IMR-90 (cell line): ENCODE measurements around the gene PKP4. TPM values are rescaled to one million over a fixed set of nuclear protein-coding genes. Genes with fewer than 3 reads are reported as not detected.
"Not testable (repeated sequence)": the region's sequence is repeated elsewhere in the genome, so short reads cannot be mapped to it uniquely, and the experiment has no call there.

Experiments used
- ATAC-seq: fragments of 200-7000 bp; cut with Tn5 transposase; 2 replicates; pipeline ENCODE4 v1.9.1; 2020; ENCODE audit warnings: low read depth, mild to moderate bottlenecking, moderate library complexity
- BruUV-seq: library from RNA; stranded (reverse); fragments of 400-500 nt; replicated peaks from 2 replicates; lab custom pipeline; 2021; lab: Mats Ljungman, UMichigan
- CTCF ChIA-PET: fragments of 300-600 bp; formaldehyde crosslinking; extraction: SDS; loops from one replicate; lab custom pipeline; 2021; ENCODE audit warnings: antibody characterized with exemption; lab: Yijun Ruan, JAX
- POLR2A ChIA-PET: fragments of 300-600 bp; sonication (Branson Sonifier 250); formaldehyde crosslinking; loops from one replicate; lab custom pipeline; 2022; ENCODE audit warnings: antibody characterized with exemption; ENCODE audit not compliant: unreplicated experiment; lab: Charles Lee
- DNase-seq: peaks from one replicate; pipeline ENCODE4 v3.0.0; 2013
- H2AFZ ChIP-seq: replicated peaks from 2 replicates; pipeline ENCODE3; 2013; ENCODE audit warnings: low read length, mild to moderate bottlenecking; ENCODE audit not compliant: poor library complexity
- H2AK5ac ChIP-seq: 2 replicates; pipeline ENCODE4 v1.6.1; 2013; ENCODE audit warnings: low read depth, low read length, inconsistent platforms
- H2AK9ac ChIP-seq: replicated peaks from 2 replicates; pipeline ENCODE3; 2013; ENCODE audit warnings: mild to moderate bottlenecking, low read depth, low read length, moderate library complexity; ENCODE audit not compliant: poor library complexity
- H2BK120ac ChIP-seq: 2 replicates; pipeline ENCODE4 v1.6.1; 2013; ENCODE audit warnings: low read depth, low read length, inconsistent platforms
- H2BK15ac ChIP-seq: 3 replicates; pipeline ENCODE4 v1.6.1; 2013; ENCODE audit warnings: low read depth, low read length, inconsistent platforms
- H2BK20ac ChIP-seq: 2 replicates; pipeline ENCODE4 v1.6.1; 2013; ENCODE audit warnings: low read depth, mild to moderate bottlenecking, inconsistent platforms, low read length, moderate library complexity
- H2BK5ac ChIP-seq: 2 replicates; pipeline ENCODE4 v1.6.1; 2013; ENCODE audit warnings: mild to moderate bottlenecking, low read depth, low read length, inconsistent platforms; ENCODE audit not compliant: poor library complexity, severe bottlenecking
- H3K14ac ChIP-seq: replicated peaks from 2 replicates; pipeline ENCODE4 v1.6.1; 2013; ENCODE audit warnings: low read depth, low read length, inconsistent platforms
- H3K18ac ChIP-seq: 2 replicates; pipeline ENCODE4 v1.6.1; 2013; ENCODE audit warnings: low read depth, low read length, control low read depth
- H3K23ac ChIP-seq: 2 replicates; pipeline ENCODE4 v1.6.1; 2013; ENCODE audit warnings: low read depth, low read length, inconsistent platforms
- H3K27ac ChIP-seq: 2 replicates; pipeline ENCODE4 v1.5.1; 2013; ENCODE audit warnings: mild to moderate bottlenecking, control low read depth, low read length; ENCODE audit not compliant: insufficient read depth
- H3K27me3 ChIP-seq: 2 replicates; pipeline ENCODE4 v1.6.1; 2013; ENCODE audit warnings: low read length; ENCODE audit not compliant: control insufficient read depth, insufficient read depth
- H3K36me3 ChIP-seq: 2 replicates; pipeline ENCODE4 v1.6.1; 2013; ENCODE audit warnings: low read length, mixed read lengths; ENCODE audit not compliant: control insufficient read depth, insufficient read depth
- H3K4ac ChIP-seq: 2 replicates; pipeline ENCODE4 v1.6.1; 2013; ENCODE audit warnings: low read depth, low read length, inconsistent platforms
- H3K4me1 ChIP-seq: 2 replicates; pipeline ENCODE4 v1.6.1; 2013; ENCODE audit warnings: low read length, mixed read lengths; ENCODE audit not compliant: control insufficient read depth, insufficient read depth
- H3K4me2 ChIP-seq: 2 replicates; pipeline ENCODE4 v1.6.1; 2013; ENCODE audit warnings: low read depth, mild to moderate bottlenecking, control low read depth, low read length, moderate library complexity
- H3K4me3 ChIP-seq: 2 replicates; pipeline ENCODE4 v1.5.1; 2013; ENCODE audit warnings: low read depth, mild to moderate bottlenecking, control low read depth, low read length, moderate library complexity; ENCODE audit not compliant: insufficient read depth
- H3K56ac ChIP-seq: 2 replicates; pipeline ENCODE4 v1.6.1; 2013; ENCODE audit warnings: low read length, inconsistent platforms; ENCODE audit not compliant: insufficient read depth; ENCODE audit errors: extremely low read depth
- H3K79me1 ChIP-seq, 2 experiments: 2 replicates each; pipeline ENCODE4 v1.6.1; 2013; ENCODE audit warnings: low read length in 2 of 2, inconsistent platforms in 1 of 2, low read depth in 1 of 2
- H3K9ac ChIP-seq: 2 replicates; pipeline ENCODE4 v1.6.1; 2013; ENCODE audit warnings: low read depth, low read length, control low read depth
- H3K9me1 ChIP-seq: 2 replicates; pipeline ENCODE4 v1.6.1; 2013; ENCODE audit warnings: low read length, inconsistent platforms; ENCODE audit not compliant: insufficient read depth
- H3K9me3 ChIP-seq: 2 replicates; pipeline ENCODE4 v1.6.1; 2013; ENCODE audit warnings: low read length; ENCODE audit not compliant: control insufficient read depth, insufficient read depth
- H4K20me1 ChIP-seq: 2 replicates; pipeline ENCODE4 v1.6.1; 2013; ENCODE audit warnings: low read length, inconsistent platforms; ENCODE audit not compliant: insufficient read depth
- H4K5ac ChIP-seq: 2 replicates; pipeline ENCODE4 v1.6.1; 2013; ENCODE audit warnings: mild to moderate bottlenecking, low read depth, low read length, control low read depth
- H4K8ac ChIP-seq, 2 experiments: 2 replicates each; pipeline ENCODE4 v1.6.1; 2013; ENCODE audit warnings: low read depth in 2 of 2, low read length in 2 of 2, control low read depth in 1 of 2, inconsistent platforms in 1 of 2
- H4K91ac ChIP-seq: 2 replicates; pipeline ENCODE4 v1.6.1; 2013; ENCODE audit warnings: low read depth, low read length, inconsistent platforms; ENCODE audit not compliant: insufficient read depth
- ELK1 ChIP-seq: fragments of 150-350 bp; IDR thresholded peaks from 2 replicates; pipeline ENCODE4 v1.6.1; 2016; ENCODE audit warnings: low read depth, mild to moderate bottlenecking, low read length, moderate library complexity, borderline replicate concordance
- MAFK ChIP-seq: IDR thresholded peaks from 2 replicates; pipeline ENCODE4 v1.6.1; 2012; ENCODE audit warnings: low read depth, low read length, improper control_type of control experiment
- NFE2L2 ChIP-seq: fragments of 150-350 bp; IDR thresholded peaks from 2 replicates; pipeline ENCODE4 v1.6.1; 2016; ENCODE audit warnings: low read depth, mild to moderate bottlenecking, low read length
- RCOR1 ChIP-seq: IDR thresholded peaks from 2 replicates; pipeline ENCODE4 v1.6.1; 2012; ENCODE audit warnings: mild to moderate bottlenecking, low read length, improper control_type of control experiment; ENCODE audit not compliant: insufficient replicate concordance
- WGBS, 2 experiments: methylation state at CpG; one replicate each; pipeline versions ENCODE4 v1.1.5 to v1.1.7; 2013; ENCODE audit warnings: missing lambda C conversion rate in 2 of 2; ENCODE audit not compliant: insufficient read length in 1 of 2; ENCODE audit errors: extremely low coverage in 2 of 2; 5-methylcytosine and 5-hydroxymethylcytosine counted together
- dilution Hi-C: fragments of 300-500 bp; cut with HindIII; formaldehyde crosslinking; loops from one replicate; pipeline ENCODE4 v1.14.3; 2018; ENCODE audit warnings: low sequenced_read_pairs; ENCODE audit not compliant: unreplicated experiment
- in situ Hi-C: fragments of 300-500 bp; cut with MboI; formaldehyde crosslinking; loops from 3 replicates; pipeline ENCODE4 v1.14.3; 2019; ENCODE audit warnings: low sequenced_read_pairs, inconsistent platforms, mixed read lengths
- intact Hi-C: fragments of 100-400 bp; cut with micrococcal nuclease; formaldehyde crosslinking; loops from 2 replicates; pipeline ENCODE4 v1.10.0; 2022
- polyA plus RNA-seq, 3 experiments: library from polyadenylated mRNA; depleted of rRNA; stranded (reverse); fragments of >200 nt; gene quantifications; 2 replicates each; pipeline ENCODE4 v1.2.3, GENCODE V29; 2012; ENCODE audit warnings: low replicate concordance in 1 of 3
- total RNA-seq: library from RNA; depleted of rRNA; stranded (reverse); fragments of >200 nt; gene quantifications from 2 replicates; pipeline ENCODE4 v1.2.3, GENCODE V29; 2012

Gene PKP4
- total and polyA plus RNA-seq, 2 of the 4 experiments (the other 2 are of a cell fraction), result 20.1 to 37.8 TPM

GRCh38 chr2:158473719-158474392 lies 17.1 kb downstream of the PKP4 start:
- Histone ChIP-seq H3K14ac (no peak overlapping the region), H4K91ac (no peak overlapping the region), H4K5ac (no peak overlapping the region), H2AK5ac (no peak overlapping the region), H3K23ac (no peak overlapping the region), H3K9me1 (no peaks in the 10 kb centered on the region; the same call in 1 of the 2 replicates), H3K56ac (no peak overlapping the region), H3K4ac (no peak overlapping the region), H2BK120ac (no peak overlapping the region), H3K9ac (no peak overlapping the region), H2BK5ac (no peak overlapping the region), H2AK9ac (no peak overlapping the region), H3K4me3 (no peak overlapping the region), H3K79me1 (peaks cover 16 to 18% of the 10 kb centered on the region in 2 experiments), H2AFZ (no peak overlapping the region), H2BK20ac (no peak overlapping the region), H3K36me3 (no peaks in the 10 kb centered on the region), H3K9me3 (no peaks in the 10 kb centered on the region), H4K8ac (no peak overlapping the region), H3K18ac (no peak overlapping the region), H3K4me2 (no peak overlapping the region), H3K4me1 (0 out of 2 replicates have a peak, but pooled peaks cover 2% of the 10 kb centered on the region), H2BK15ac (no peak overlapping the region), H3K27ac (no peak overlapping the region), H3K27me3 (no peaks in the 10 kb centered on the region), H4K20me1 (no peaks in the 10 kb centered on the region)
- ATAC-seq, result no peak
- BruUV-seq, result no TSS peak
- in situ Hi-C loops (no loop called here), dilution Hi-C loops (no loop called here), intact Hi-C loops (no loop called here)
- ChIA-PET CTCF (interaction anchor here (0.6 to 2.2 kb wide), 2 partner anchors 16 to 651 kb away, joined by 3 to 7 read pairs; no protein-coding TSS in a partner anchor), POLR2A (no interaction called here)
- 77% methylated on average over 4 of the region's 8 CpGs; no CpG with 5 or more reads in 1 of the 2 experiments for WGBS, 2 experiments
- TF ChIP-seq ELK1 (no peak), MAFK (0 out of 2 replicates have a peak, but pooled peaks have one; percentile 61), RCOR1 (no peak), NFE2L2 (no peak)
- DNase-seq, result no peak

- 100% methylated on average over 1 of the region's 3 CpGs; no CpG with 5 or more reads in 1 of the 2 experiments for WGBS, 2 experiments
- BruUV-seq, H4K5ac ChIP-seq, H3K9ac ChIP-seq, H2AFZ ChIP-seq, H4K91ac ChIP-seq, intact Hi-C loops, DNase-seq, ATAC-seq, H2AK5ac ChIP-seq, H3K9me3 ChIP-seq, H4K8ac ChIP-seq, H3K4me3 ChIP-seq, H3K27me3 ChIP-seq, H3K36me3 ChIP-seq, H2BK120ac ChIP-seq, H3K4me2 ChIP-seq, H3K4me1 ChIP-seq, dilution Hi-C loops, H3K18ac ChIP-seq, H2BK5ac ChIP-seq, in situ Hi-C loops, H3K9me1 ChIP-seq, H2BK15ac ChIP-seq, H2AK9ac ChIP-seq, H2BK20ac ChIP-seq, H3K56ac ChIP-seq, H3K27ac ChIP-seq, POLR2A ChIA-PET, H4K20me1 ChIP-seq, H3K4ac ChIP-seq, CTCF ChIA-PET, H3K14ac ChIP-seq, H3K23ac ChIP-seq: not testable (repeated sequence)
- peaks cover 15 to 18% of the 10 kb centered on the region in 2 experiments for H3K79me1 ChIP-seq
Measured at GRCh38 chr2:158474526-158475011, 17.8 kb downstream of the PKP4 start.
